Hypothalamus (tissue), 51 donors: ENCODE measurements around the gene POU4F2.
"Not testable (repeated sequence)": the region's sequence is repeated elsewhere in the genome, so short reads cannot be mapped to it uniquely, and the experiment has no call there.

ENCODE experiments used
- DNase-seq, 51 donors: peaks; one replicate each; lab custom pipeline; 2025; lab: John Stamatoyannopoulos, UW

The POU4F2 gene

DNA sequence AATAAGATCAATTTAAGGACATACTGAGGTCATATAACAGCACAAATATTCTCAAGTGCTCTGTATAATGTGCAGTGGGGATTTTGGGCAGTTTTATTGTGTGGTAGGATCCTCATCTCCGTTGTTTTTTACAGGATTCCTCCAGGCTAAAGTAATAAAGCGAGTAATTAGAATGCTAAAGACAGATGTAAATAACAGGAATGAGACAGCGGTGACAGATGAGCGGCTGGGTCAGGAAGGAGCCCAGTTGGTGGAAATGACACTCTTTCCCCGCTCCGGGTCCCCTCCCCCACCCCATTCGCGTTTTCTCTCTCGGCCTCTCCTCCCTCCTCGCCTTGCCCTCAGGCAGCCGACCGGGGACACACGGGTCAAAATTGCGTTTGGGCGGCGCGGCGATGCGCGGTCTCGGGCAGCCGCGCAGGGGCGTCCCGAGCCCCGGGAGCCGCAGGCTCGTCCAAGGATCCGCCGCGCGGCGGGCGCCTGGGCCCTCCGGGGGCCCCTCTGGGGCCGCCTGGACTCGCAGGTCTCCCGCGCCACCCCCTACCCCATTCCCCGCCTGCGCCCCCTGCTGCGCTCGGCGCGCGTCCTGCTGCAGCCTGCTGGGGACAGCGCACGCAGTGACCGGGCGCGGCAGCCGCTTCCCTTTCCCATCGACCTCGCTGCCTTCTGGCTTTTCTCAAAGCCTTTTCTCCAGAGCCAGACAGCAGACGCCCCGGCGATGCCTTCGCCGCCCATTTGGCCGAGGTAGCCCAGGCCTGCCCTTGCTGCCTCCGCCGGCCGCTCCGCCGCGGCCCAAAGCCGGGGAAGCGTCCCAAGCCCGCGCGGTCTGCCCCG, 16.2 kb downstream of the POU4F2 start:
- peak in 1 of 51 donors; percentile 6 for DNase-seq

DNA sequence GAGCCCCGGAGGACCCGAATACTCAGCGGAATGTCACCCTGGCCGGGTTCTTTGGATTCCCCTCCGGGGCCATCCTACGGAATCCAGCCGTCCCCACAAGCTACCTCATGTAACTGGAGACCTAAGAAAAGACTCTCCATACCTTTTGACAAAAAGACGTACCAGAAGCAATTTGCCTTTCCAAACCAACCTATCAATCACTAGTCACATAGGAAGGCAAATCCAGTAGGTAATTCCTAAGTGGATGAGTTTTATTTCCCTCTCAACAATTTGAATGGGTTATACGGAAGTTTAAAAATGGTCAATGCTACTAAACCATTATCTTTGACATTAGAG, 16.8 kb downstream of the POU4F2 start:
- DNase-seq, result no peak

DNA sequence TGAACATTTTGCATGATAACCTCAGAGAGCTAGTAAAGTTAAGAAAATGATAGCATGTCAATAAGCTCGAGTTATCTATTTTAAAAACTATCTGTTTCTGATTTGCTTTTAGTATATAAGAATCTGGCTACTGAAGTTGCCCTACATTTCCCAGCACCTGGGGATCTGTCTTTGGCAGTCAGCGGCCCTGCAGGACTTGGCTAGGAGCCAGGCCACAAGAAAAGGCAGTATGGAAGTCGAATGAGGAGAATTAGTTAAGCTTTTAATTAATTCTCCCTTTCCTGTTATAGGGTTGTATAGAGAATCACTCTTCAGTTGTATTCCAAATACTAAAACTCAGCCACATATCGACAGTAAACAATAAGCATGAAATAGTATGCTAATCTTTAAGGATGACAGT, 22.7 kb downstream of the POU4F2 start:
- DNase-seq, result no peak

DNA sequence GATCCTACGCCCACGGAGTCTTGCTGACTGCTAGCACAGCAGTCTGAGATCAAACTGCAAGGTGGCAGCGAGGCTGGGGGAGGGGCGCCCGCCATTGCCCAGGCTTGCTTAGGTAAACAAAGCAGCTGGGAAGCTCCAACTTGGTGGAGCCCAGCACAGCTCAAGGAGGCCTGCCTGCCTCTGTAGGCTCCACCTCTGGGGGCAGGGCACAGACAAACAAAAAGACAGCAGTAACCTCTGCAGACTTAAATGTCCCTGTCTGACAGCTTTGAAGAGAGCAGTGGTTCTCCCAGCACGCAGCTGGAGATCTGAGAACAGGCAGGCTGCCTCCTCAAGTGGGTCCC, 25.2 kb downstream of the POU4F2 start:
- not testable (repeated sequence) for DNase-seq

DNA sequence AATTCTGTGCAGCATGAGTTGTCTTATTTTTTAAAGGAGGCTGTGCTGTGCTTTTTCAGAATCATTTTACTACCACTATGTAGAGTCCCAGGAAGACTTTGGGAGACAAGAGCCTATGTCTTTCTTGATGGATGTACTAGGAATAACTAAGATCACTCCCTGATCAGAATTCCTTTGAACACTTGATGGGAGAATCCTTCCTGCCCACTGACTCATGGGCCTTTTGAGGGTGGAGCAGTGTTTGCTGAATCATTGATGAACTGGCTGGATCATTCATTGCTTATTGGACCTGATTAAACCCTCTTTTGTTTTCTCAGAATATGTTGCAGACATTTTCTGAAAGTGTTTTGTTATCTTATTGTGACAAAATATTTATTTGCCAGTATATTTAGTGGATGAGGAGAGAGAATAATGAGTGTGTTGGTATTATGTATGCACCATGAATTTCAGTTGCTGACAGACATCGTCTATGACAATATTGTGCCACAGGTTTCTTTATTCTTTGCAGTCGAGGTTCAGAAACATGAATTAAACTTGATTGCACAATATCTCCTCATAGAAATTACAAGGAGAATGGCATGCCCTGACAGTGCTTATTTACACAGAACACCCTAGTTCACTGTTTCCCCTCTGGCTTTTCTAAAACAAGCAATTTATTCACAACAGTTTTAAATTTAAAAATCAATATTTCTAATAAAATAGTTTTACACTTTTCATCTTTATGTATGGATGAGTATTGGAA, 36.3 kb downstream of the POU4F2 start:
- DNase-seq, result no peak
